BE2C (cell line): ENCODE data around the gene RPL12.
"Not testable (repeated sequence)": the region's sequence is repeated elsewhere in the genome, so short reads cannot be mapped to it uniquely, and the experiment has no call there.

Experiments
- DNase-seq: peaks from one replicate; pipeline ENCODE4 v3.0.0-alpha.2; 2020
- H3K27me3 ChIP-seq: fragments of 250-450 bp; sonication (Bioruptor Pico); 2 replicates; pipeline ENCODE4 v1.5.1; 2020; ENCODE audit warnings: mild to moderate bottlenecking
- H3K36me3 ChIP-seq: fragments of 250-450 bp; sonication (Bioruptor Pico); 2 replicates; pipeline ENCODE4 v1.5.1; 2020; ENCODE audit warnings: mild to moderate bottlenecking
- H3K4me1 ChIP-seq: fragments of 250-450 bp; sonication (Bioruptor Pico); 2 replicates; pipeline ENCODE4 v1.5.1; 2020
- H3K4me3 ChIP-seq: 2 replicates; pipeline ENCODE4 v1.5.1; 2011; ENCODE audit warnings: low read depth, low read length
- H3K9me3 ChIP-seq: fragments of 250-450 bp; sonication (Bioruptor Pico); 2 replicates; pipeline ENCODE4 v1.5.1; 2020
- CTCF ChIP-seq: IDR thresholded peaks from 2 replicates; pipeline ENCODE4 v1.5.1; 2012; ENCODE audit warnings: mild to moderate bottlenecking, low read depth, low read length

The RPL12 gene

GRCh38 chr9:127474592-127474991, 23.4 kb upstream of the RPL12 start:
- H3K36me3 ChIP-seq = peaks cover 27% of the 10 kb centered on the region
- H3K27me3 ChIP-seq = no peaks in the 10 kb centered on the region
- TF ChIP-seq CTCF = no peak
- H3K4me1 ChIP-seq = no peaks in the 10 kb centered on the region
- no peak for DNase-seq
- H3K9me3 ChIP-seq = no peaks in the 10 kb centered on the region
- no peak overlapping the region for H3K4me3 ChIP-seq

GRCh38 chr9:127473932-127474331, 22.7 kb upstream of the RPL12 start:
- no peaks in the 10 kb centered on the region for H3K27me3 ChIP-seq
- no peak overlapping the region for H3K4me3 ChIP-seq
- H3K36me3 ChIP-seq = peaks cover 22% of the 10 kb centered on the region
- H3K4me1 ChIP-seq = no peaks in the 10 kb centered on the region
- TF ChIP-seq CTCF = no peak
- no peaks in the 10 kb centered on the region for H3K9me3 ChIP-seq
- no peak for DNase-seq

GRCh38 chr9:127473501-127473900, 22.3 kb upstream of the RPL12 start:
- no peaks in the 10 kb centered on the region for H3K4me1 ChIP-seq
- no peaks in the 10 kb centered on the region for H3K9me3 ChIP-seq
- H3K36me3 ChIP-seq = peaks cover 19% of the 10 kb centered on the region
- TF ChIP-seq CTCF = no peak
- H3K27me3 ChIP-seq = no peaks in the 10 kb centered on the region
- no peak overlapping the region for H3K4me3 ChIP-seq
- no peak for DNase-seq

- no peaks in the 10 kb centered on the region for H3K4me1 ChIP-seq
- H3K36me3 ChIP-seq = peaks cover 13% of the 10 kb centered on the region
- TF ChIP-seq CTCF = no peak
- no peaks in the 10 kb centered on the region for H3K9me3 ChIP-seq
- H3K4me3 ChIP-seq = no peak overlapping the region
- H3K27me3 ChIP-seq = no peaks in the 10 kb centered on the region
- no peak for DNase-seq
Observed at GRCh38 chr9:127470662-127471061, 19.5 kb upstream of the RPL12 start.

GRCh38 chr9:127467621-127468020, 16.4 kb upstream of the RPL12 start:
- DNase-seq = no peak
- Histone ChIP-seq H3K36me3 (peaks cover 16% of the 10 kb centered on the region), H3K4me1 (peaks cover 5% of the 10 kb centered on the region), H3K4me3 (no peak overlapping the region), H3K9me3 (no peaks in the 10 kb centered on the region), H3K27me3 (no peaks in the 10 kb centered on the region)
- no peak for TF ChIP-seq CTCF

GRCh38 chr9:127466407-127466917, 15.3 kb upstream of the RPL12 start:
- H3K36me3 ChIP-seq = peaks cover 18% of the 10 kb centered on the region
- not testable (repeated sequence) for H3K27me3 ChIP-seq, DNase-seq

GRCh38 chr9:127463911-127464310, 12.7 kb upstream of the RPL12 start:
- peak; percentile 41 for DNase-seq
- H3K36me3 ChIP-seq = peaks cover 31% of the 10 kb centered on the region
- no peaks in the 10 kb centered on the region for H3K27me3 ChIP-seq

More at GRCh38 chr9:127466407-127466917, 15.3 kb upstream of the RPL12 start:
- H3K4me1 ChIP-seq, H3K9me3 ChIP-seq, H3K4me3 ChIP-seq: not testable (repeated sequence)

More at GRCh38 chr9:127463911-127464310, 12.7 kb upstream of the RPL12 start:
- no peaks in the 10 kb centered on the region for H3K9me3 ChIP-seq
- peaks cover 5% of the 10 kb centered on the region for H3K4me1 ChIP-seq
- no peak for TF ChIP-seq CTCF
- no peak overlapping the region for H3K4me3 ChIP-seq
